Neural progenitor cell (in vitro differentiated cells): ENCODE data around the gene GRM3.

Experiments
- EZH2 ChIP-seq: fragments of 200-600 bp; sonication (generic); IDR thresholded peaks from 2 replicates; pipeline ENCODE4 v1.6.1; 2017; ENCODE audit warnings: antibody characterized with exemption, mild to moderate bottlenecking, moderate library complexity
- EZH2phosphoT487 ChIP-seq: fragments of 200-600 bp; sonication (generic); IDR thresholded peaks from 2 replicates; pipeline ENCODE4 v1.6.1; 2017; ENCODE audit warnings: antibody characterized with exemption
- TF ChIP-seq, protein P1 (sequence below): fragments of 200-600 bp; sonication (generic); IDR thresholded peaks from 2 replicates; pipeline ENCODE4 v1.5.1; 2017; ENCODE audit warnings: antibody characterized with exemption, mild to moderate bottlenecking

DNA sequence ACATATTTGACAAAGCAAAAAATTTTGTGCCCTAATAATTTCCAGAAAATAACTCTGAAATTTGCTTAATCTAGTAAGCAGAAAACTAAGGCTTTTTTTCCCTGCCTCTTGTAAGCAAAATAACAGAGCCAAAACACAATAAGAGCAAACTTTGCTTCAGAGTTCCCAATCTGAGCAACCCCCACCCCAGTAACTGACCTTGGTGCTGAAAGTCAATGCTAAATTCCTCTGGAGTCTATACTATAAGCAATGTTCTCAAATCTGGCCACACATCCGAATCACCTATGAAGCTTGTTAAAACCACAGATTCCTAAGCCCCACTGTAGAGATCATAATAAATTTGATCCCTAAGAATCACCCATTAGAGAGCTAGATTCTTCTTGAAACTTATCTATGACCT lies 265.2 kb downstream of the GRM3 start:
- TF ChIP-seq, protein P1, sequence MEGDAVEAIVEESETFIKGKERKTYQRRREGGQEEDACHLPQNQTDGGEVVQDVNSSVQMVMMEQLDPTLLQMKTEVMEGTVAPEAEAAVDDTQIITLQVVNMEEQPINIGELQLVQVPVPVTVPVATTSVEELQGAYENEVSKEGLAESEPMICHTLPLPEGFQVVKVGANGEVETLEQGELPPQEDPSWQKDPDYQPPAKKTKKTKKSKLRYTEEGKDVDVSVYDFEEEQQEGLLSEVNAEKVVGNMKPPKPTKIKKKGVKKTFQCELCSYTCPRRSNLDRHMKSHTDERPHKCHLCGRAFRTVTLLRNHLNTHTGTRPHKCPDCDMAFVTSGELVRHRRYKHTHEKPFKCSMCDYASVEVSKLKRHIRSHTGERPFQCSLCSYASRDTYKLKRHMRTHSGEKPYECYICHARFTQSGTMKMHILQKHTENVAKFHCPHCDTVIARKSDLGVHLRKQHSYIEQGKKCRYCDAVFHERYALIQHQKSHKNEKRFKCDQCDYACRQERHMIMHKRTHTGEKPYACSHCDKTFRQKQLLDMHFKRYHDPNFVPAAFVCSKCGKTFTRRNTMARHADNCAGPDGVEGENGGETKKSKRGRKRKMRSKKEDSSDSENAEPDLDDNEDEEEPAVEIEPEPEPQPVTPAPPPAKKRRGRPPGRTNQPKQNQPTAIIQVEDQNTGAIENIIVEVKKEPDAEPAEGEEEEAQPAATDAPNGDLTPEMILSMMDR, result no peak
- TF ChIP-seq EZH2 (no peak), EZH2phosphoT487 (no peak)
